ENCODE data around the gene USP47.

GRCh38 chr11:11935536-11935935 lies 93.8 kb downstream of the USP47 start:
- TF ChIP-seq NFYB (CRISPR knock-in tag; IDR thresholded peaks at IDR 0.05) (no peak), ZNF598 (CRISPR knock-in tag; IDR thresholded peaks at IDR 0.05; ENCODE audit: borderline replicate concordance) (no peak)
